A673 (cell line): Measurements from ENCODE around the gene EIF3F. TPM values are rescaled to one million over a fixed set of nuclear protein-coding genes. Genes with fewer than 3 reads are reported as not detected.

Experiments
- BruUV-seq: library from RNA; stranded (reverse); fragments of 400-500 nt; replicated peaks from 2 replicates; lab custom pipeline; 2021; lab: Mats Ljungman, UMichigan
- CTCF ChIA-PET: fragments of 300-600 bp; sonication (Branson Sonifier 250); formaldehyde crosslinking; loops from one replicate; lab custom pipeline; 2022; ENCODE audit warnings: antibody characterized with exemption; lab: Charles Lee
- POLR2A ChIA-PET: fragments of 300-600 bp; sonication (Branson Sonifier 250); formaldehyde crosslinking; loops from one replicate; lab custom pipeline; 2022; ENCODE audit warnings: antibody characterized with exemption; ENCODE audit not compliant: low non-redundant PET; lab: Charles Lee
- DNase-seq: peaks from one replicate; pipeline ENCODE4 v3.0.0-alpha.2; 2015; ENCODE audit warnings: low spot score
- H3K27ac ChIP-seq: fragments of 200-600 bp; sonication (generic); 2 replicates; pipeline ENCODE4 v1.5.1; 2016; ENCODE audit warnings: mixed run types, low read depth, mild to moderate bottlenecking, mixed read lengths, antibody characterized with exemption, low read length; ENCODE audit not compliant: poor library complexity, severe bottlenecking
- H3K27me3 ChIP-seq: fragments of 200-600 bp; sonication (generic); replicated peaks from 2 replicates; pipeline ENCODE4 v1.6.1; 2017; ENCODE audit warnings: mixed run types, low read depth, mild to moderate bottlenecking, mixed read lengths, antibody characterized with exemption, low read length; ENCODE audit not compliant: insufficient read depth, poor library complexity
- H3K36me3 ChIP-seq: fragments of 200-600 bp; sonication (generic); 2 replicates; pipeline ENCODE4 v1.6.1; 2016; ENCODE audit warnings: mixed run types, mild to moderate bottlenecking, mixed read lengths, antibody characterized with exemption, low read length; ENCODE audit not compliant: insufficient read depth, poor library complexity, severe bottlenecking
- H3K4me1 ChIP-seq: fragments of 200-600 bp; sonication (generic); 2 replicates; pipeline ENCODE4 v1.6.1; 2017; ENCODE audit warnings: mixed run types, mild to moderate bottlenecking, mixed read lengths, antibody characterized with exemption, low read length; ENCODE audit not compliant: insufficient read depth, poor library complexity, severe bottlenecking
- H3K4me3 ChIP-seq: fragments of 200-600 bp; sonication (generic); 2 replicates; pipeline ENCODE4 v1.5.1; 2016; ENCODE audit warnings: low read depth, mixed run types, mild to moderate bottlenecking, mixed read lengths, low read length; ENCODE audit not compliant: poor library complexity, severe bottlenecking
- H3K9me3 ChIP-seq: fragments of 200-600 bp; sonication (generic); 2 replicates; pipeline ENCODE4 v1.6.1; 2016; ENCODE audit warnings: mixed run types, low read depth, mild to moderate bottlenecking, mixed read lengths, antibody characterized with exemption, low read length; ENCODE audit not compliant: poor library complexity, severe bottlenecking
- CTCF ChIP-seq: fragments of 300-800, 200-600 bp; sonication (generic); conservative IDR thresholded peaks from 2 replicates; pipeline ENCODE4 v1.5.1; 2017; ENCODE audit warnings: low read depth, mild to moderate bottlenecking, antibody characterized with exemption, low read length, moderate library complexity, mixed read lengths
- EZH2 ChIP-seq: fragments of 200-600 bp; sonication (generic); IDR thresholded peaks from 2 replicates; pipeline ENCODE4 v1.6.1; 2017; ENCODE audit warnings: borderline replicate concordance, low read depth, mild to moderate bottlenecking, mixed read lengths, antibody characterized with exemption, low read length; ENCODE audit not compliant: poor library complexity, severe bottlenecking
- intact Hi-C: fragments of 100-400 bp; cut with micrococcal nuclease; formaldehyde crosslinking; loops from one replicate; pipeline ENCODE4 v1.10.0; 2022; ENCODE audit not compliant: unreplicated experiment
- total RNA-seq: library from RNA; stranded (reverse); gene quantifications from 2 replicates; pipeline ENCODE4 v1.2.3, GENCODE V29; 2021

EIF3F gene
- total RNA-seq, 1 experiment from 2014 or later, result 151 TPM

GRCh38 chr11:8041576-8041975 lies 54.4 kb downstream of the EIF3F start:
- BruUV-seq, result no TSS peak

DNA sequence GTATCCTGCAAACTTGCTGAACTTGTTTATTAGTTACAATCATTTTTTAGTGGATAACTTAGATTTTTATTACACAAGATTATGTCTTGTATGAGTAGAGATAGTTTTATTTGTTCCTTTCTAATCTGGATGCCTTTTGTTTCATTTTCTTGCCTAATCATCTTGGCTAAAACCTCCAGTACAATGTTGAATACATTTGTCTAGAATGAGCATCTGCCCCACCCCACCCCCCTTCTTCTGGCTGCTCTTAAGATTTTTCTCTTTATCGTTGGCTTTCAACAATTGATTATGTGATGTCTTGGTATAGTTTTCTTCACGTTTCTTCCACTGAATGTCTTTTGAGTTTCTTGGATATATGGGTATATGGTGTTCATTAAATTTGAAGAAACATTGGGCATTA lies 56.6 kb downstream of the EIF3F start:
- BruUV-seq, result no TSS peak
- POLR2A ChIA-PET, result no interaction called here

More at GRCh38 chr11:8041576-8041975, 54.4 kb downstream of the EIF3F start:
- DNase-seq, result no peak
- POLR2A ChIA-PET, result no interaction called here
- Histone ChIP-seq H3K4me1 (no peaks in the 10 kb centered on the region), H3K27me3 (peaks cover 17% of the 10 kb centered on the region), H3K4me3 (no peak overlapping the region), H3K36me3 (no peaks in the 10 kb centered on the region), H3K27ac (no peak overlapping the region), H3K9me3 (no peaks in the 10 kb centered on the region)
- TF ChIP-seq EZH2 (no peak), CTCF (no peak)
- intact Hi-C loops, result no loop called here
- CTCF ChIA-PET, result no interaction called here

DNA sequence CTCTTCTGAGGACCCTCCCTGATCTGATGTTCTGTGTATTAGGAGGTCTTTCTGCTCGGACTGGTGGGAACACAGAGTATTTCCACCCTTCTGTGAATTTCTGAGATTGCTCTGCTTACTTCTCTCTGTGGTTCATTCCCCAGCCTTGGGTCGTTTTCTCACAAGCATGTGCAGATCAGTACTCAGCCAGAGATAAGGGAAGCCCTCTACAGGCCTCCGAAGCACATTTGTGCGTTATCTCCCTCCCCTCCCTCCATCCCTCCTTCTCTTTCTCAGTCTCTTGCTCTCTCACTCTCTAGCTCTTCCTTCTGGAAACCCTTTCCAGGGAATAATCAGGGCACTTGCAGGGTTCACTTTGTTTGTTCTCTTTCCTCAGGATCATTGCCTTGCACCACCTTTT lies 58.7 kb downstream of the EIF3F start:
- CTCF ChIA-PET, result no interaction called here
- DNase-seq, result no peak
- Histone ChIP-seq H3K4me3 (no peak overlapping the region), H3K4me1 (no peaks in the 10 kb centered on the region), H3K27me3 (peaks cover 26% of the 10 kb centered on the region), H3K9me3 (no peaks in the 10 kb centered on the region), H3K36me3 (no peaks in the 10 kb centered on the region), H3K27ac (no peak overlapping the region)
- no peak for TF ChIP-seq CTCF
- TF ChIP-seq EZH2, result no peak
- POLR2A ChIA-PET, result no interaction called here
- BruUV-seq, result no TSS peak
- intact Hi-C loops, result no loop called here

More for the DNA sequence above, 56.6 kb downstream of the EIF3F start:
- intact Hi-C loops, result no loop called here
- Histone ChIP-seq H3K9me3 (no peaks in the 10 kb centered on the region), H3K36me3 (no peaks in the 10 kb centered on the region), H3K27ac (no peak overlapping the region), H3K4me3 (no peak overlapping the region), H3K27me3 (peaks cover 17% of the 10 kb centered on the region), H3K4me1 (no peaks in the 10 kb centered on the region)
- TF ChIP-seq EZH2 (no peak), CTCF (no peak)
- no peak for DNase-seq
- CTCF ChIA-PET, result no interaction called here
